ENCODE results near the gene FABP1. TPM values are rescaled to one million over a fixed set of nuclear protein-coding genes. Genes with fewer than 3 reads are reported as not detected.

Gene FABP1
- total RNA-seq, 1 donor from 2014 or later, result not detected

DNA sequence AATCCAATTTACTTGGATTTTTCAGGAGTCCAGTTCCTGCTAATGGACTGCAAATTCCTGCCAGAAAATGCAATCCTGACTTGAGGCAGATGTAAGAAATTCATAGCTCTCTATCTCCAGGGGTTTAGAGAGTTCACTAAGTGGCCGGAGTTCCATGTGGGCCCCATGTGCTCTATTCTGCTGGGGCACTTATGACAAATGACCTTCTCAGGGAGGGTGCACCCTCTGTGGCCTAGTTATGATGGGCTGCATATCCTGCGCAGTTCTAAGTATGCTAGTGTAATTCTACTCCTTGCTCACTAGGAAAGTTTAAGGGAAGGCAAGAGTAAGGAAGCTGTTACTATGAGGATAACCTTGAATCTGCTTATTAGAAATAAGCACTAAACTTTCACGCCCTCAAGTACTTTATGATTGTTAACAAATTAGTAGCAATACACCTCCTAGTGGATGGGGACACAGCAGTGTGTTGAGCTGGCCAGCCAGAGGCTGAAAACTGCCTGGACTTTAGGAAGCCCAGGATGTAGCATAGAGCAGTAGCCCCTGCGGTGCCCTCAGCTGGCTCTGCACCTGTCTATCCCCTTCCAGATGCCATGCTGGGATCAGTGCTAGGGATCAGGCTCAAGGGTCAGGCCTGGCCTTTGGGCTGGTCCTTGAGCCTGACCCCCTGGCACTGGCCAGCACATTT, 45.8 kb downstream of the FABP1 start:
- DNase-seq (ENCODE audit: low read depth), result no peak

GRCh38 chr2:88080545-88080944, 47.3 kb downstream of the FABP1 start:
- DNase-seq (ENCODE audit: low read depth), result no peak

DNA sequence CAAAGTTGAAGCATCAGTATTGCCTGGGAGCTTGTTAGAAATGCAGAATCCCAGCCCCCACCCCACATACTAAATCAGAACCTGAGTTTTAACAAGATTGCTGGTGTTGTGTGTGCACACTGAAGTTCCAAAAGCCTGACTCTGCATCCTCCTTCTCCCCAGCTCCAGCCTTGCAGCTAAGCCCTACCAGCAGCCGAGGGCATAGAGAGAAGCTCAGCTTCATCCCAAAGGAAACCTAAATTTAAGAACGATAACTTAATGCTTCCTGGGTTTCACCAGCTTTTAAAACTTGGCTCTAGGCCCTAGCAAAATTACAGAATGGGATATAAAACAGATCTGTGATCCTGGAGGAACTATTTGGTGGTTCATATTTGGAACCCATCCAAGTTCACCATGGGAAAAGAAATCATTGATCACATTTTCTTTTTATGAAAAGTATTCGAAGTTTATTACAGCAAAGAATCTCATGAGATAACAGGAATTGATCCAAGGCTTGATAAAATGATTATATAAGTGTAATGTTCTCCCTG, 49.2 kb downstream of the FABP1 start:
- DNase-seq (ENCODE audit: low read depth), result no peak

GRCh38 chr2:88077080-88077479, 50.8 kb downstream of the FABP1 start:
- DNase-seq (ENCODE audit: low read depth), result no peak

DNA sequence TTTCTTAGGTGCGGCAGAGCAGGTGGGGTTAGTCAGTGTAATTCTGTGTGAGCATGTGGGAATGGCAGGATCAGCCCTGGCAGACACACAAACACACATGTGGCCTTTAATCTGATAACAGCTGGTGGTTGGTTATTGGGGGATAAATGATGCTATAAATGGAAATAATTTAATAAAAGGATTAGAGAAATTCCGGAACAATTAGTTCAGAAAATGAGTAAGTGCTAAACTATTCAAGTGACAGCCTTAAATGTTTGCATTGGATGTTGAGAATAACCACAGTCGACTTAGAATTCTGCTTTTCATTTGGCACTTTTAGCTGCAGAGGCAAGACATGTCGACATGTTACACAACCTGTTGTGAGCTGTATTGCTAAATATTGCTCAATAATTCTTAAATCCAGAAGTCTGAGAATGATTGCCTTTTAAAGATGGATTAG, 53.0 kb downstream of the FABP1 start:
- no peak for DNase-seq (ENCODE audit: low read depth)

- DNase-seq (ENCODE audit: low read depth), result no peak
Measured at GRCh38 chr2:88074150-88074549, 53.7 kb downstream of the FABP1 start.

Other genes starting within 250 kb of the FABP1 start
- not detected in 2 replicates for gene RNU2-63P, start 111.5 kb downstream of the FABP1 start, total RNA-seq
- gene KRCC1, start 72.3 kb downstream of the FABP1 start, total RNA-seq, result 30.7 and 31.6 TPM in 2 replicates
- not detected in 2 replicates for gene SMYD1, start 60.2 kb downstream of the FABP1 start, total RNA-seq
- gene THNSL2, start 42.3 kb upstream of the FABP1 start, total RNA-seq, result 1.9 and 14.2 TPM in 2 replicates